HL-60/S4 (cell line): ENCODE measurements around the gene PXMP4.

ENCODE experiments used
- in situ Hi-C: fragments of 300-500 bp; cut with MboI; formaldehyde crosslinking; loops from 2 replicates; pipeline ENCODE4 v1.14.3; 2022; ENCODE audit warnings: low sequenced_read_pairs

PXMP4 gene

GRCh38 chr20:33732166-33732970, 12.3 kb upstream of the PXMP4 start:
- in situ Hi-C loops: no loop called here

GRCh38 chr20:33731693-33732165, 11.6 kb upstream of the PXMP4 start, which contains the start of gene ZNF341:
Gene ZNF341, plus strand, starts transcription at chr20:33731996. Its CDS starts 26 bp downstream, at chr20:33732022.
- in situ Hi-C loops: no loop called here

GRCh38 chr20:33730946-33731692, 11.0 kb upstream of the PXMP4 start:
- in situ Hi-C loops: no loop called here

DNA sequence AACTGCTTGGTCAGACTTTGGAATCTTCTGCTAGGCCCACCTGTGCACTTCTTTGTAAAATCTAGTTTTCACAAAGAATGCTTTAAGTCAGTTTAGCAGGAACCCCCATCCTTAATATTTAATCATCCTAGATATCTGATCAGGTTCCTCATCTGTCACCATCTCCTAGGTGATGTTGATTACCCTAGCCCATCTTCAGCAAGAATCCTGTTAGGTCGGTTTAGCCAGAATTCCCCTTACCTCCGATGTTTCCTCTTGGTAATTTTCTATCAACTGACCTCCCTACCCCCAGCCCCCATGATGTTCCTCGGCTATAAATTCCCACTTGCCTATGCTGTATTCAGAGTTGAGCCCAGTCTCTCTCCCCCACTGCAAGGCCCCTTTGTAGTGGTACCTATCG, 9.0 kb upstream of the PXMP4 start:
- in situ Hi-C loops: no loop called here

DNA sequence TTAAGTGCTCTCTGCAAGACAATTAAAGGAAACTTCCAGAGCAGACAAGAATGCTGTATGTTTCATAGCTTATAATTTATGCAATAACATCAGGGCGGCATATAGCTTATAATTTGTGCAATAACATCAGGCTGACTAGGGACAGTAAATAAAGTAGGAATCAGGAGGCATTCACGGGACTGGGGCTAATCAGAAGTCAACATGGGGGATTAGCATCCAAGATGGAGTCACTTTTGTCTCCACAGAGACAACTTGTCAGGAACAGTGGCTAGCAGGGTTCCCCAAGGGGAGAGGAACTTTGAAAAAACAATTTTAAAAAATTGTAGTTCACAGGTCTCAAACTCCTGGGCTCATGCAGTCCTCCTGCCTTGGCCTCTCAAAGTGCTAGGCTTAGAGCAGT, 8.4 kb upstream of the PXMP4 start:
- in situ Hi-C loops: no loop called here

DNA sequence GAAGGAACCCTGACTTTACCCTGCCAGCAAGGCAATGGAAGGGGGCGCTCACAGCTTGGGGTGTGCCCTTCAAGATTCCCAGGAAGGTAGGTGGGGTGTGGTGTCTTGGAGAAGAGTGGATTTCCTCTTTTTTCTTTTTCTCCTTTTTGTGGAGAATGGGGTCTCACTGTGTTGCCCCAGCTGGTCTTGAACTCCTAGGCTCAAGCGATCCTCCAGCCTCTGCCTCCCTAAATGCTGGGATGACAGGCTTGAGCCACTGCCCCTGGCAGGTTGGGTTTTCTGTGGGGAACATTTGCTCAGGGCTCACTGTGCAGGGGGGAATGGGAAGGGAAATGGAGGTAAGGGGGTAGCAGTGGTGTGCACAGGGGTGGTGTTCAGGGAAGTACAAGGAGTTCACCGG, 7.7 kb upstream of the PXMP4 start:
- in situ Hi-C loops: no loop called here

GRCh38 chr20:33727115-33727479, 7.0 kb upstream of the PXMP4 start:
- in situ Hi-C loops: no loop called here

- in situ Hi-C loops: no loop called here
Measured at GRCh38 chr20:33725607-33726264, 5.6 kb upstream of the PXMP4 start.

GRCh38 chr20:33724439-33725094, 4.5 kb upstream of the PXMP4 start:
- in situ Hi-C loops: no loop called here

DNA sequence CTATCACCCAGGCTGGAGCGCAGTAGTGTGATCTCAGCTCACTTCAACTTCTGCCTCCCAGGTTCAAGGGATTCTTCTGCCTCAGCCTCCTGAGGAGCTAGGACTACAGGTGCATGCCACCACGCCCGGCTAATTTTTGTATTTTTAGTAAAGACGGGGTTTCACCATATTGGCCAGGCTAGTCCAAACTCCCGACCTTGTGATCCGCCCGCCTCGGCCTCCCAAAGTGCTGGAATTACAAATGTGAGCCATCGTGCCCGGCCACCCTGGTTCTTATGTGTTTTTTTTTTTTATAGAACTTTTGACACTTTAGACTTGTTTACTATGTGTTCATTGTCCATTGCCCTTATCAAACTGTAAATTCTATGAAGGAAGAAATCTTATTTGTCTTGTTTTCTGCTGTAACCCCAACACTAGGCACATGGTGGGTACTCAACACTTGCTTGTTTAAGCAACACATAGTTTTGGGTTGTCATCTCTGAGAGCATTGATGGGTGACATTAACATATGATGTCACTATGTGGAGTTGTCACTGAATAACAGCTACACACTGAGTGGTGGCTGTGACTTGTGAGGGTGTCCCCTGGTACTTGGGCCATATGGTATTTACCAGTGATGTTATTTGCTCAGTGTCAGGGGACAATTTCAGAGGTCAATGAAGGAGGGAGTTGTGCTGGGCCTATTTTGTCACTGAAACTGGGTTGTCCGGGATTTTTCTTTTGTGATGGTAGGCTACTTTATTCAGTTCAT, 1.5 kb upstream of the PXMP4 start:
- in situ Hi-C loops: no loop called here

GRCh38 chr20:33719277-33719988, 677 bp downstream of the PXMP4 start:
- in situ Hi-C loops: no loop called here

DNA sequence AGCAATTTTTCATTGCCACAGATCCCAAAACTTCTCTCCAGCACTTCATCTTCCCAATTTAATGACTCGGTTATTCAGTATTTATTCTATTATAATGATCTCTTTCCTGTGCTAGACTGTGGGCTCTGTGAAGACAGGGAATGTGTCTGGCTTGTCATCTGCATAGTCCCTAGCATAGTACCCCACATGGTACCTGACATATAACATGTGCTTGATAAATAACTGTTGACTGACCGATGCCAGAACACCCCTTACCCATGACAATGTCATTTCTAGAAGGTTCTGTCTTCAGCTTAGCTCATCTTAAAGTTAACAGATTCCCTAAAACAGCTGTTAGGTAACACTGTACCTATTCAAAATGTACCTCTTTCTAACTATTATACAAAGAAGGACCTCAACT, 3.6 kb downstream of the PXMP4 start:
- in situ Hi-C loops: no loop called here

GRCh38 chr20:33713865-33714367, 6.2 kb downstream of the PXMP4 start:
- in situ Hi-C loops: no loop called here

GRCh38 chr20:33711446-33711738, 8.7 kb downstream of the PXMP4 start:
- in situ Hi-C loops: no loop called here

DNA sequence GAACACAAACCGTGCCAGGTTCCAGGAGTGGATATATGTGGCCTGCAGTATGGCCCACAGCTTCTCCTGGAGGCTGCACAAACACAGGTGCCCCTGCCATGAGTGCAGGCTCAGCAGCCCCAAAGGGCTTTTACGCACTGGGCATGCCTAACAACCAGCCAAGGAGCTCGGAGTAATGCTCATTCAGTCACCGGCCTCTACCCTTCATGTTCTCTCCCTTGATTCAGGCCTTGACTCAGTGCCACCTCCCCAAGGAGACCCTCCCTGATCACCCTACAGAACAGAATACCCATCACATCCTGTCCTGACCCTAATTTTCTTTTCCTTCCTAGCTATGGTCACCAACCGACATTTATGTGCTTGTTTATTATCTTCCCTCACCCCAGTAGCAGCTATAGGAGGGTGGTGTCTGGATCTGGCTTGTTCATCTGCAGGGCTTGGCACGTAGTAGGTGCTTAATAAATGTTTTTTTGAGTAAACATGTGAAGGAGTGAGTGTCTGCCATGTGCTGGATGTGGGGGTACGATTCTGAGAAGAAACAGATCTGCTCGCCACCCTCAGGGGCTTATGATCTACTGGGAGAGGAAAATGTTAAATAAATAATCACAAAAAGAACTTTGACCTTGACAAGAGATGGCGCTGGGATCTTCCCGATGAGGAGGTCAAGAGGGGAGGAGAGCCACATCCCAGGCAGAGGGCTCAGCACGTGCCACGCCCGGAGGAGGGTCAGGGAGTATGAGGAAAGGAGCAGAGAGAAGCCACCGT, 9.2 kb downstream of the PXMP4 start:
- in situ Hi-C loops: no loop called here

DNA sequence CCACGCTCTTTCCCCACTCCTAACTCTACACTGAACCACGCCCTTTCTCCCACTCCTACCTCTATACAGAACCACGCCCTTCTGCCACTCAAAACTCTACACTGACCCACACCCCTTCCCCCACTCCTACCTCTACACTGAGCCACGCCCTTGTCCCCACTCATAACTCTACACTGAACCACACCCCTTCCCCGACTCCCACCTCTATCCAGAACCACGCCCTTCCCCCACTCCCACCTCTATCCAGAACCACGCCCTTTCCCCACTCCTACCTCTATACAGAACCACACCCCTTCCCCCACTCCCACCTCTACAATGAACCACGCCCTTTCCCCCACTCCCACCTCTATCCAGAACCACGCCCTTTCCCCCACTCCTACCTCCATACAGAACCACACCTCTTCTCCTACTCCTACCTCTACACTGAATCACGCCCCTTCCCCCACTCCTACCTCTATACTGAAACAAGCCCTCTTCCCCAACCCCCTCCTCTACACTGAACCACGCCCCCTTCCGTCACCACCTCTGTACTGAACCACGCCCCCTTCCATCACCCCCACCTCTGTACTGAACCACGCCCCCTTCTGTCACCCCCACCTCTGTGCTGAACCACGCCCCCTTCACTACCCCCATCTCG, 10.1 kb downstream of the PXMP4 start:
- in situ Hi-C loops: no loop called here

DNA sequence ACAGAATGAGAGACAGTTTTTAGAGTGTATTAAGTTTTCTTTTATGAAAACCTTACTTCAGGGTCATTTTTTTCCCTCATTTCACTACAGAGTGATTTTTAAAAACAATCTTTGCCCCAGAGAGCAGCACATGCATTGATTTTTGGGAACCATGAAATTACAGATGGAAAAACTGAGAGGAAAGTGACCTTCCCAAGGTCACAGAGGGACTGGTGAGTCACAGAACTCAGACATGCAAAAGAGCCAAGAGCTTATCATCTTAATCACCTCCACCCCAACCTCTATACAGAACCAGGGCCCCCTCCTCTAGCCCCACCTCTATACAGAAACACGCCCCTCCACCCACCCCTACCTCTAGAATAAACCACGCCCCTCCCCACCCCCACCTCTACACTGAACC, 10.7 kb downstream of the PXMP4 start:
- in situ Hi-C loops: no loop called here

GRCh38 chr20:33707668-33708067, 12.4 kb downstream of the PXMP4 start:
- in situ Hi-C loops: no loop called here
